H1 (cell line): ENCODE data around the gene TSPEAR. TPM values are rescaled to one million over a fixed set of nuclear protein-coding genes. Genes with fewer than 3 reads are reported as not detected.

Source experiments
- CTCF ChIA-PET: fragments of 300-600 bp; sonication (Branson Sonifier 250); formaldehyde crosslinking; loops from one replicate; lab custom pipeline; 2021; ENCODE audit not compliant: partially characterized antibody; lab: Charles Lee
- POLR2A ChIA-PET: fragments of 300-600 bp; sonication (Branson Sonifier 250); formaldehyde crosslinking; loops from one replicate; lab custom pipeline; 2021; ENCODE audit warnings: inconsistent platforms; ENCODE audit not compliant: partially characterized antibody; lab: Charles Lee
- DNase-seq, 2 experiments: peaks; one replicate each; pipeline versions ENCODE4 v3.0.0 to v3.0.0-alpha.2; 2010 to 2022; ENCODE audit warnings: low spot score in 2 of 2, low read depth in 1 of 2, mixed read lengths in 1 of 2
- FAIRE-seq: peaks from 2 replicates; lab custom pipeline; 2011; peaks lifted over from hg19 to GRCh38; lab: Jason Lieb, UNC
- H2AFZ ChIP-seq: 2 replicates; pipeline ENCODE4 v1.8.1; 2012; ENCODE audit warnings: low read length, inconsistent platforms
- H2AK5ac ChIP-seq: 2 replicates; pipeline ENCODE4 v1.6.1; 2013; ENCODE audit warnings: low read depth, low read length
- H2BK120ac ChIP-seq: replicated peaks from 2 replicates; pipeline ENCODE3; 2013; ENCODE audit warnings: low read depth, low read length, inconsistent platforms
- H2BK12ac ChIP-seq: 2 replicates; pipeline ENCODE4 v1.6.1; 2013; ENCODE audit warnings: low read depth, low read length
- H2BK15ac ChIP-seq: 2 replicates; pipeline ENCODE4 v1.6.1; 2013; ENCODE audit warnings: low read length
- H2BK20ac ChIP-seq: 2 replicates; pipeline ENCODE4 v1.6.1; 2013; ENCODE audit warnings: low read length
- H2BK5ac ChIP-seq: 2 replicates; pipeline ENCODE4 v1.6.1; 2013; ENCODE audit warnings: low read depth, low read length
- H3K14ac ChIP-seq: 2 replicates; pipeline ENCODE4 v1.6.1; 2013; ENCODE audit warnings: inconsistent platforms; ENCODE audit not compliant: insufficient read length
- H3K18ac ChIP-seq: 2 replicates; pipeline ENCODE4 v1.6.1; 2013; ENCODE audit warnings: low read length; ENCODE audit errors: extremely low read depth
- H3K23ac ChIP-seq: 2 replicates; pipeline ENCODE4 v1.6.1; 2013; ENCODE audit warnings: inconsistent platforms; ENCODE audit not compliant: insufficient read length
- H3K23me2 ChIP-seq: 2 replicates; pipeline ENCODE4 v1.6.1; 2013; ENCODE audit warnings: low read depth, low read length
- H3K27ac ChIP-seq: 2 replicates; pipeline ENCODE4 v1.6.1; 2011; ENCODE audit warnings: low read depth, low read length, inconsistent platforms
- H3K27me3 ChIP-seq, 4 experiments: replicated peaks in 1 of 4; 1 replicate in 1 of 4; 2 replicates in 3 of 4; pipeline versions ENCODE4 v1.6.1 to v1.8.1; 2011 to 2013; ENCODE audit warnings: low read length in 3 of 4, mild to moderate bottlenecking in 3 of 4, inconsistent platforms in 2 of 4, mixed read lengths in 2 of 4, moderate library complexity in 1 of 4; ENCODE audit not compliant: control insufficient read depth in 3 of 4, insufficient read depth in 3 of 4; ENCODE audit errors: extremely low read depth in 1 of 4
- H3K36me3 ChIP-seq, 4 experiments: 2 replicates each; pipeline versions ENCODE4 v1.6.1 to v1.8.1; 2011 to 2013; ENCODE audit warnings: mild to moderate bottlenecking in 4 of 4, low read length in 3 of 4, moderate library complexity in 2 of 4, control low read depth in 1 of 4, inconsistent platforms in 1 of 4; ENCODE audit not compliant: insufficient read depth in 4 of 4, control insufficient read depth in 2 of 4
- H3K4ac ChIP-seq: replicated peaks from 2 replicates; pipeline ENCODE3; 2013; ENCODE audit warnings: low read length, low read depth, mixed read lengths, inconsistent platforms; ENCODE audit not compliant: insufficient read length
- H3K4me1 ChIP-seq, 4 experiments: replicated peaks in 1 of 4; 1 replicate in 1 of 4; 2 replicates in 3 of 4; pipeline versions ENCODE4 v1.6.1 to v1.8.1; 2011 to 2013; ENCODE audit warnings: low read length in 3 of 4, inconsistent platforms in 2 of 4, mixed read lengths in 1 of 4; ENCODE audit not compliant: insufficient read depth in 4 of 4, control insufficient read depth in 3 of 4
- H3K4me2 ChIP-seq, 2 experiments: 2 replicates each; pipeline versions ENCODE4 v1.6.1 to v1.8.1; 2011 to 2013; ENCODE audit warnings: low read depth in 2 of 2, low read length in 2 of 2, control low read depth in 1 of 2, inconsistent platforms in 1 of 2, mild to moderate bottlenecking in 1 of 2; ENCODE audit not compliant: insufficient read depth in 1 of 2
- H3K4me3 ChIP-seq, 4 experiments: fragments of 200-600, 300-600 bp in 1 of 4; sonication (generic), shearing (Covaris generic), sonication (Bioruptor Twin) in 1 of 4; 2 replicates each; pipeline versions ENCODE4 v1.5.1 to v1.8.1; 2011 to 2016; ENCODE audit warnings: low read length in 4 of 4, low read depth in 3 of 4, control low read depth in 2 of 4, inconsistent platforms in 2 of 4, mild to moderate bottlenecking in 2 of 4, mixed read lengths in 1 of 4, moderate library complexity in 1 of 4; ENCODE audit not compliant: insufficient read depth in 2 of 4; ENCODE audit errors: extremely low read depth in 1 of 4
- H3K56ac ChIP-seq: replicated peaks from 2 replicates; pipeline ENCODE3; 2013; ENCODE audit warnings: low read depth, mild to moderate bottlenecking, mixed read lengths, low read length, inconsistent platforms; ENCODE audit not compliant: insufficient read length
- H3K79me1 ChIP-seq: 2 replicates; pipeline ENCODE4 v1.6.1; 2013; ENCODE audit warnings: low read depth, low read length, control low read depth
- H3K79me2 ChIP-seq, 2 experiments: 2 replicates each; pipeline versions ENCODE4 v1.6.1 to v1.8.1; 2012 to 2013; ENCODE audit warnings: low read length in 2 of 2, mild to moderate bottlenecking in 2 of 2, inconsistent platforms in 1 of 2; ENCODE audit not compliant: insufficient read depth in 2 of 2, control insufficient read depth in 1 of 2
- H3K9ac ChIP-seq, 4 experiments: replicated peaks in 1 of 4; 1 replicate in 1 of 4; 2 replicates in 3 of 4; pipeline versions ENCODE4 v1.6.1 to v1.8.1; 2011 to 2013; ENCODE audit warnings: low read depth in 3 of 4, low read length in 3 of 4, control low read depth in 2 of 4, mild to moderate bottlenecking in 2 of 4, moderate library complexity in 2 of 4, inconsistent platforms in 1 of 4; ENCODE audit errors: extremely low read depth in 1 of 4
- H3K9me3 ChIP-seq, 2 experiments: 2 replicates each; pipeline versions ENCODE4 v1.6.1 to v1.8.1; 2012 to 2013; ENCODE audit warnings: mild to moderate bottlenecking in 2 of 2, moderate library complexity in 2 of 2, control low read depth in 1 of 2, inconsistent platforms in 1 of 2, low read depth in 1 of 2, low read length in 1 of 2, mixed read lengths in 1 of 2; ENCODE audit not compliant: insufficient read depth in 2 of 2
- H4K20me1 ChIP-seq, 2 experiments: replicated peaks in 1 of 2; 2 replicates each; pipeline versions ENCODE3 to v1.8.1; 2011 to 2013; ENCODE audit warnings: inconsistent platforms in 2 of 2, low read length in 2 of 2, mild to moderate bottlenecking in 1 of 2; ENCODE audit not compliant: insufficient read depth in 2 of 2, control insufficient read depth in 1 of 2
- H4K5ac ChIP-seq: 2 replicates; pipeline ENCODE4 v1.6.1; 2013; ENCODE audit warnings: low read length, low read depth, mixed read lengths, inconsistent platforms; ENCODE audit not compliant: insufficient read length
- H4K8ac ChIP-seq: 2 replicates; pipeline ENCODE4 v1.8.0; 2013; ENCODE audit warnings: mild to moderate bottlenecking, moderate library complexity, low read length, inconsistent platforms; ENCODE audit not compliant: insufficient read depth; ENCODE audit errors: extremely low read depth
- H4K91ac ChIP-seq: replicated peaks from 2 replicates; pipeline ENCODE3; 2013; ENCODE audit warnings: low read length, mixed read lengths, inconsistent platforms; ENCODE audit not compliant: insufficient read length
- CBX8 ChIP-seq: fragments of 300-800, 300-1000 bp; sonication (generic); IDR thresholded peaks from 2 replicates; pipeline ENCODE4 v1.7.1; 2016; ENCODE audit warnings: low read depth, low read length, borderline replicate concordance
- CEBPB ChIP-seq: IDR thresholded peaks from 2 replicates; pipeline ENCODE4 v1.6.1; 2012; ENCODE audit warnings: low read depth, low read length
- CTBP2 ChIP-seq: IDR thresholded peaks from 2 replicates; pipeline ENCODE4 v1.7.0; 2011; ENCODE audit warnings: borderline replicate concordance, mild to moderate bottlenecking, moderate library complexity, mixed read lengths, low read length; ENCODE audit not compliant: insufficient read depth, insufficient read length
- FOSL1 ChIP-seq: IDR thresholded peaks from 2 replicates; pipeline ENCODE4 v1.6.1; 2011; ENCODE audit warnings: mild to moderate bottlenecking, low read depth, low read length, moderate library complexity; ENCODE audit not compliant: insufficient read depth
- HDAC2 ChIP-seq, 2 experiments: fragments of 300-600 bp in 1 of 2; sonication (generic) in 1 of 2; IDR thresholded peaks; 2 replicates each; pipeline ENCODE4 v1.6.1; 2011 to 2012; ENCODE audit warnings: low read depth in 2 of 2, low read length in 2 of 2, mild to moderate bottlenecking in 2 of 2, moderate library complexity in 2 of 2, borderline replicate concordance in 1 of 2, inconsistent platforms in 1 of 2
- HDAC6 ChIP-seq: IDR thresholded peaks from one replicate; pipeline ENCODE4 v1.7.1; 2012; ENCODE audit warnings: low read depth, mild to moderate bottlenecking, inconsistent platforms, low read length, moderate library complexity
- KDM1A ChIP-seq: fragments of 200-600, 300-600 bp; sonication (generic); IDR thresholded peaks from 2 replicates; pipeline ENCODE4 v1.7.1; 2016; ENCODE audit warnings: mild to moderate bottlenecking, low read length, borderline replicate concordance
- KDM5A ChIP-seq: fragments of 200-600 bp; IDR thresholded peaks from 2 replicates; pipeline ENCODE4 v1.7.1; 2012; ENCODE audit warnings: mild to moderate bottlenecking, low read length, inconsistent platforms, mixed read lengths
- MAFK ChIP-seq: IDR thresholded peaks from 2 replicates; pipeline ENCODE4 v1.6.1; 2012; ENCODE audit warnings: low read depth, mild to moderate bottlenecking, improper control_type of control experiment, low read length
- NANOG ChIP-seq: IDR thresholded peaks from 2 replicates; pipeline ENCODE4 v1.6.1; 2011; ENCODE audit warnings: low read length, low read depth, mild to moderate bottlenecking, inconsistent platforms; ENCODE audit not compliant: insufficient read depth, poor library complexity, severe bottlenecking
- NRF1 ChIP-seq: IDR thresholded peaks from 2 replicates; pipeline ENCODE4 v1.6.1; 2011; ENCODE audit warnings: mild to moderate bottlenecking, low read depth, low read length, improper control_type of control experiment
- PHF8 ChIP-seq: fragments of 200-600 bp; sonication (generic); conservative IDR thresholded peaks from 2 replicates; pipeline ENCODE4 v1.7.1; 2012; ENCODE audit warnings: low read depth, mild to moderate bottlenecking, inconsistent platforms, low read length, moderate library complexity
- POLR2AphosphoS5 ChIP-seq: IDR thresholded peaks from 2 replicates; pipeline ENCODE4 v1.6.1; 2011; ENCODE audit warnings: low read depth, low read length
- WGBS, 2 experiments: shearing (Covaris generic) in 1 of 2; methylation state at CpG; one replicate each; pipeline versions ENCODE4 v1.1.6 to v1.1.7; 2013 to 2015; ENCODE audit warnings: low lambda C conversion rate in 2 of 2, mixed read lengths in 2 of 2, inconsistent platforms in 1 of 2, low coverage in 1 of 2, missing lambda C conversion rate in 1 of 2; ENCODE audit not compliant: insufficient replicate concordance in 2 of 2, insufficient coverage in 1 of 2, insufficient read length in 1 of 2; ENCODE audit errors: extremely low coverage in 1 of 2, missing lambda C conversion rate in 1 of 2; 5-methylcytosine and 5-hydroxymethylcytosine counted together
- polyA plus RNA-seq, 7 experiments: library from polyadenylated mRNA; depleted of rRNA in 3 of 7; stranded (reverse) in 5 of 7; unstranded in 2 of 7; fragments of >200 nt in 5 of 7; fragments of 200-250 nt in 2 of 7; gene quantifications; 1 replicate in 5 of 7; 2 replicates in 1 of 7; 4 replicates in 1 of 7; pipeline versions ENCODE4 v1.2.1 to v1.2.3, GENCODE V29; 2011 to 2013; ENCODE audit warnings: missing spikeins in 2 of 7, mixed read lengths in 2 of 7
- total RNA-seq: library from RNA; stranded (reverse); fragmentation: NEBNext Ultra II Directional; extraction: Animal tissue kit (Norgen Biotek cat#: 25700); gene quantifications from 2 replicates; pipeline ENCODE4 v1.2.1, GENCODE V29; 2021

TSPEAR gene
- total and polyA plus RNA-seq, 2 of the 8 experiments (the other 6 are each of a cell fraction or from before 2014, with no cell fraction given) = 0.58 to 0.89 TPM

DNA sequence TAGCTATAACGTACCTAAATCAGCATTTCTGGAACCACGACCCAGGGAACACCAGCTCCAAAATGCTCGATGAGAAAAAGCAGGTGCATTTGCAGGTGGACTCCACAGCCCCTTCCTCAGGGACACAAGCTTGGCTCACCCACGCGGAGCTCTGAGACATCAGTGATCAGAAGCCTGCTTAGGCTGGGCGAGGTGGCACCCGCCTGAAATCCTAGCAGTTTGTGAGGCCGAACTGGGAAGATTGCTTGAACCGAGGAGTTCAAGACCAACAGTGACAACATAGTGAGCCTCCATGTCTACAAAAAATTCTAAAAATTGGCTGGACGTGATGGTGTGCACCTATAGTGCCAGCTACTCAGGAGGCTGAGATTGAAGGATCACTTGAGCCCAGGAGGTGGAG lies 2.5 kb upstream of the TSPEAR start:
- peak overlapping the region; percentile 70 for H4K91ac ChIP-seq
- 83% methylated on average over 10 of the region's 10 CpGs; no CpG with 5 or more reads in 1 of the 2 experiments for WGBS, 2 experiments
- no peak overlapping the region; a peak in 1 of 4 replicates for H3K4me2 ChIP-seq
- H2BK15ac ChIP-seq = 0 out of 2 replicates have a peak overlapping the region, but pooled peaks have one; percentile 36
- CTCF ChIA-PET = interaction anchor here (0.9 to 2.5 kb wide), 5 partner anchors 11 to 167 kb away, joined by 3 to 14 read pairs (median 4); no protein-coding TSS in a partner anchor
- H2AK5ac ChIP-seq = peak overlapping the region; percentile 45; the same call in 1 of the 2 replicates
- DNase-seq (peak in 1 of 2 experiments; percentile 24), FAIRE-seq (no peak)
- no peak overlapping the region for H4K8ac ChIP-seq
- no peak overlapping the region for H2BK5ac ChIP-seq
- H3K79me1 ChIP-seq = no peaks in the 10 kb centered on the region
- no peak overlapping the region for H4K5ac ChIP-seq
- peaks cover 24% of the 10 kb centered on the region for H3K23me2 ChIP-seq
- H3K4ac ChIP-seq = no peak overlapping the region
- H2BK12ac ChIP-seq = peak overlapping the region; percentile 93; the same call in 1 of the 2 replicates
- 0 out of 2 replicates have a peak overlapping the region, but pooled peaks have one; percentile 9 for H2BK20ac ChIP-seq
- POLR2A ChIA-PET = interaction anchor here (1.1 to 1.3 kb wide), 2 partner anchors 16 to 87 kb away, joined by 3 to 4 read pairs; partner anchors contain the start of gene UBE2G2
- peaks cover 21 to 55% (median 51%) of the 10 kb centered on the region in 4 experiments for H3K27me3 ChIP-seq
- no peak overlapping the region for H2BK120ac ChIP-seq
- no peak overlapping the region for H3K9ac ChIP-seq
- H3K4me3 ChIP-seq = no peak overlapping the region
- H2AFZ ChIP-seq = no peak overlapping the region
- no peak overlapping the region for H3K14ac ChIP-seq
- no peak overlapping the region for H3K56ac ChIP-seq
- 0 out of 2 replicates have a peak overlapping the region, but pooled peaks have one; percentile 35 for H3K18ac ChIP-seq
- H3K27ac ChIP-seq = no peak overlapping the region
- no peaks in the 10 kb centered on the region for H3K79me2 ChIP-seq
- H3K4me1 ChIP-seq = peaks cover 5 to 48% (median 30%) of the 10 kb centered on the region in 4 experiments
- H3K23ac ChIP-seq = no peak overlapping the region
- no peaks in the 10 kb centered on the region for H3K9me3 ChIP-seq
- H4K20me1 ChIP-seq = no peaks in the 10 kb centered on the region
- no peaks in the 10 kb centered on the region for H3K36me3 ChIP-seq
- TF ChIP-seq KDM1A (no peak), HDAC2 (IDR thresholded peaks at IDR 0.05; ENCODE audit: borderline replicate concordance in 1 of 2, low read depth in 2 of 2, low read length in 2 of 2) (no peak), CTBP2 (no peak), POLR2AphosphoS5 (no peak), PHF8 (no peak), NANOG (no peak), KDM5A (no peak), FOSL1 (no peak), CBX8 (no peak), NRF1 (no peak), CEBPB (no peak), HDAC6 (no peak), MAFK (no peak)
